GM12878 (cell line): Measurements from ENCODE around the gene NLRP9. TPM values are rescaled to one million over a fixed set of nuclear protein-coding genes. Genes with fewer than 3 reads are reported as not detected.

Experiments used
- ATAC-seq: fragments of 200-7000 bp; cut with Tn5 transposase; 3 replicates; pipeline ENCODE4 v1.9.1; 2020; ENCODE audit warnings: mild to moderate bottlenecking, moderate library complexity
- BruUV-seq: library from RNA; stranded (reverse); fragments of 400-500 nt; replicated peaks from 2 replicates; lab custom pipeline; 2021; lab: Mats Ljungman, UMichigan
- CTCF ChIA-PET: fragments of 300-600 bp; sonication (Branson Sonifier 250); formaldehyde crosslinking; extraction: SDS; loops from one replicate; lab custom pipeline; 2021; ENCODE audit warnings: inconsistent platforms; lab: Yijun Ruan, JAX
- POLR2A ChIA-PET: fragments of 350-600 bp; formaldehyde crosslinking; extraction: SDS; loops from one replicate; lab custom pipeline; 2021; ENCODE audit warnings: inconsistent platforms; lab: Charles Lee
- RAD21 ChIA-PET: fragments of 300-600 bp; sonication (Branson Sonifier 250); formaldehyde crosslinking; loops from one replicate; lab custom pipeline; 2023; ENCODE audit warnings: antibody characterized with exemption; ENCODE audit not compliant: unreplicated experiment; lab: Charles Lee
- SMC1A ChIA-PET: fragments of 300-600 bp; sonication (Branson Sonifier 250); formaldehyde crosslinking; loops from one replicate; lab custom pipeline; 2023; ENCODE audit not compliant: unreplicated experiment, uncharacterized antibody; lab: Charles Lee
- DNase-seq: peaks from one replicate; pipeline ENCODE4 v3.0.0-alpha.2; 2011; ENCODE audit warnings: low read depth, low spot score
- FAIRE-seq: peaks from 3 replicates; lab custom pipeline; 2011; peaks lifted over from hg19 to GRCh38; lab: Jason Lieb, UNC
- H2AFZ ChIP-seq: 2 replicates; pipeline ENCODE4 v1.6.0; 2011; ENCODE audit warnings: low read depth, low read length, control low read depth; ENCODE audit not compliant: control insufficient read depth
- H3K27ac ChIP-seq: 2 replicates; pipeline ENCODE4 v1.5.1; 2011; ENCODE audit warnings: control low read depth; ENCODE audit not compliant: control insufficient read depth, insufficient read depth
- H3K27me3 ChIP-seq, 2 experiments: replicated peaks in 1 of 2; 2 replicates each; pipeline versions ENCODE4 v1.6.0 to v1.6.1; 2011; ENCODE audit warnings: low read length in 1 of 2; ENCODE audit not compliant: control insufficient read depth in 2 of 2, insufficient read depth in 2 of 2
- H3K36me3 ChIP-seq, 2 experiments: 2 replicates each; pipeline ENCODE4 v1.5.1; 2011; ENCODE audit warnings: low read length in 1 of 2; ENCODE audit not compliant: control insufficient read depth in 2 of 2, insufficient read depth in 2 of 2
- H3K4me1 ChIP-seq: 2 replicates; pipeline ENCODE4 v1.6.1; 2011; ENCODE audit warnings: mild to moderate bottlenecking, low read length, moderate library complexity, mixed read lengths; ENCODE audit not compliant: control insufficient read depth, insufficient read depth
- H3K4me2 ChIP-seq: 2 replicates; pipeline ENCODE4 v1.6.0; 2011; ENCODE audit warnings: control low read depth; ENCODE audit not compliant: control insufficient read depth, insufficient read depth
- H3K4me3 ChIP-seq: fragments of 200-600 bp; sonication (generic); 2 replicates; pipeline ENCODE4 v1.5.1; 2016
- H3K79me2 ChIP-seq: 2 replicates; pipeline ENCODE4 v1.6.0; 2011; ENCODE audit warnings: low read length; ENCODE audit not compliant: control insufficient read depth, insufficient read depth
- H3K9ac ChIP-seq: 2 replicates; pipeline ENCODE4 v1.8.0; 2011; ENCODE audit warnings: low read length, control low read depth, mixed read lengths; ENCODE audit not compliant: control insufficient read depth, insufficient read depth
- H3K9me3 ChIP-seq: replicated peaks from 3 replicates; pipeline ENCODE4 v1.5.1; 2011; ENCODE audit warnings: mild to moderate bottlenecking, low read length; ENCODE audit not compliant: control insufficient read depth, insufficient read depth
- H4K20me1 ChIP-seq: 2 replicates; pipeline ENCODE4 v1.6.0; 2011; ENCODE audit not compliant: control insufficient read depth, insufficient read depth
- CEBPB ChIP-seq, 2 experiments: fragments of 150-350 bp in 1 of 2; IDR thresholded peaks; 2 replicates each; pipeline ENCODE4 v1.6.1; 2012 to 2014; ENCODE audit warnings: low read depth in 2 of 2, low read length in 2 of 2, borderline replicate concordance in 1 of 2, inconsistent platforms in 1 of 2
- KDM1A ChIP-seq: fragments of 200-600 bp; sonication (generic); IDR thresholded peaks from 2 replicates; pipeline ENCODE4 v1.6.1; 2016; ENCODE audit warnings: borderline replicate concordance
- MTA3 ChIP-seq: IDR thresholded peaks from 2 replicates; pipeline ENCODE4 v1.6.1; 2012; ENCODE audit warnings: low read length, inconsistent platforms, borderline replicate concordance
- PAX5 ChIP-seq: IDR thresholded peaks from 2 replicates; pipeline ENCODE4 v1.6.1; 2011; ENCODE audit warnings: low read depth, low read length, borderline replicate concordance
- PRDM15 ChIP-seq: fragments of 450-650 bp; formaldehyde crosslinking; IDR thresholded peaks from 2 replicates; pipeline ENCODE4 v1.4.0; 2020; ENCODE audit warnings: mild to moderate bottlenecking, moderate library complexity
- RBBP5 ChIP-seq: fragments of 200-600 bp; sonication (generic); conservative IDR thresholded peaks from 2 replicates; pipeline ENCODE4 v1.6.1; 2016
- YY1 ChIP-seq: IDR thresholded peaks from 2 replicates; pipeline ENCODE4 v1.6.1; 2011; ENCODE audit warnings: low read depth, mild to moderate bottlenecking, low read length
- WGBS: methylation state at CpG from one replicate; pipeline ENCODE4 v1.1.6; 2016; ENCODE audit warnings: low lambda C conversion rate; ENCODE audit not compliant: insufficient replicate concordance, insufficient coverage; ENCODE audit errors: missing lambda C conversion rate; 5-methylcytosine and 5-hydroxymethylcytosine counted together
- in situ Hi-C: fragments of 300-500 bp; cut with MboI; formaldehyde crosslinking; loops from 9 replicates; pipeline ENCODE4 v1.14.3; 2018; ENCODE audit warnings: mixed read lengths
- intact Hi-C: fragments of 100-400 bp; cut with micrococcal nuclease; formaldehyde crosslinking; loops from one replicate; pipeline ENCODE4 v1.14.2; 2022; ENCODE audit not compliant: unreplicated experiment
- polyA plus RNA-seq, 11 experiments: library from polyadenylated mRNA; depleted of rRNA in 4 of 11; unstranded in 6 of 11; stranded (reverse) in 5 of 11; fragments of >200 nt; fragmentation: Nextera tagmentation in 4 of 11; fragmentation: Illumina TruSeq in 1 of 11; extraction: Ambion mirVana in 4 of 11; extraction: Trizol in 1 of 11; gene quantifications; 1 replicate in 1 of 11; 2 replicates in 10 of 11; pipeline versions ENCODE4 v1.2.1 to v1.2.3, GENCODE V29; 2011 to 2016; ENCODE audit warnings: inconsistent platforms in 2 of 11, missing spikeins in 2 of 11, low read depth in 1 of 11
- total RNA-seq, 4 experiments: library from RNA; depleted of rRNA in 3 of 4; stranded (reverse); fragments of >200 nt in 3 of 4; fragmentation: Illumina TruSeq in 1 of 4; extraction: Trizol in 1 of 4; gene quantifications; 2 replicates each; pipeline versions ENCODE4 v1.2.1 to v1.2.3, GENCODE V29; 2013 to 2021
- TF ChIP-seq, protein P1 (sequence below): fragments of 450-650 bp; IDR thresholded peaks from 2 replicates; pipeline ENCODE4 v1.6.1; 2017; ENCODE audit warnings: antibody characterized with exemption, mild to moderate bottlenecking, moderate library complexity

NLRP9 gene
- total and polyA plus RNA-seq, 10 of the 15 experiments (the other 5 are each of a cell fraction or from before 2014, with no cell fraction given) = not detected

GRCh38 chr19:55668603-55669348 is 69.4 kb downstream of the NLRP9 start:
- Histone ChIP-seq H3K27ac (no peak overlapping the region), H3K4me1 (no peaks in the 10 kb centered on the region; the same call in 1 of the 2 replicates), H3K9ac (no peak overlapping the region), H3K9me3 (no peaks in the 10 kb centered on the region), H3K36me3 (peaks cover 35 to 55% of the 10 kb centered on the region in 2 experiments), H3K27me3 (no peaks in the 10 kb centered on the region), H3K79me2 (peaks cover 17% of the 10 kb centered on the region), H3K4me2 (no peak overlapping the region), H2AFZ (no peak overlapping the region), H4K20me1 (peaks cover 18% of the 10 kb centered on the region), H3K4me3 (no peak overlapping the region)
- in situ Hi-C loops = loop anchor here (25.0 kb wide), 1 partner anchor 1531 kb away; the partner anchor contains the start of gene CNOT3
- BruUV-seq = no TSS peak
- FAIRE-seq (no peak), ATAC-seq (no peak), DNase-seq (no peak)
- CTCF ChIA-PET = interaction anchor here (1.0 kb wide), 1 partner anchor 36 kb away, joined by 5 read pairs; no protein-coding TSS in a partner anchor
- TF ChIP-seq CEBPB (IDR thresholded peaks at IDR 0.05; ENCODE audit: borderline replicate concordance in 1 of 2, low read depth in 2 of 2, low read length in 2 of 2) (no peak), PAX5 (no peak), PRDM15 (CRISPR knock-in tag) (no peak), KDM1A (no peak), RBBP5 (no peak), YY1 (no peak), MTA3 (no peak)
- TF ChIP-seq, protein P1, sequence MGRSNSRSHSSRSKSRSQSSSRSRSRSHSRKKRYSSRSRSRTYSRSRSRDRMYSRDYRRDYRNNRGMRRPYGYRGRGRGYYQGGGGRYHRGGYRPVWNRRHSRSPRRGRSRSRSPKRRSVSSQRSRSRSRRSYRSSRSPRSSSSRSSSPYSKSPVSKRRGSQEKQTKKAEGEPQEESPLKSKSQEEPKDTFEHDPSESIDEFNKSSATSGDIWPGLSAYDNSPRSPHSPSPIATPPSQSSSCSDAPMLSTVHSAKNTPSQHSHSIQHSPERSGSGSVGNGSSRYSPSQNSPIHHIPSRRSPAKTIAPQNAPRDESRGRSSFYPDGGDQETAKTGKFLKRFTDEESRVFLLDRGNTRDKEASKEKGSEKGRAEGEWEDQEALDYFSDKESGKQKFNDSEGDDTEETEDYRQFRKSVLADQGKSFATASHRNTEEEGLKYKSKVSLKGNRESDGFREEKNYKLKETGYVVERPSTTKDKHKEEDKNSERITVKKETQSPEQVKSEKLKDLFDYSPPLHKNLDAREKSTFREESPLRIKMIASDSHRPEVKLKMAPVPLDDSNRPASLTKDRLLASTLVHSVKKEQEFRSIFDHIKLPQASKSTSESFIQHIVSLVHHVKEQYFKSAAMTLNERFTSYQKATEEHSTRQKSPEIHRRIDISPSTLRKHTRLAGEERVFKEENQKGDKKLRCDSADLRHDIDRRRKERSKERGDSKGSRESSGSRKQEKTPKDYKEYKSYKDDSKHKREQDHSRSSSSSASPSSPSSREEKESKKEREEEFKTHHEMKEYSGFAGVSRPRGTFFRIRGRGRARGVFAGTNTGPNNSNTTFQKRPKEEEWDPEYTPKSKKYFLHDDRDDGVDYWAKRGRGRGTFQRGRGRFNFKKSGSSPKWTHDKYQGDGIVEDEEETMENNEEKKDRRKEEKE = no peak
- WGBS = 93% methylated on average over 28 of the region's 30 CpGs
- SMC1A ChIA-PET = no interaction called here
- RAD21 ChIA-PET = no interaction called here
- intact Hi-C loops = no loop called here
- POLR2A ChIA-PET = interaction anchor here (0.6 kb wide), 1 partner anchor 277 kb away, joined by 4 read pairs; no protein-coding TSS in a partner anchor
